Motor neuron (in vitro differentiated cells): ENCODE measurements around the gene TTC39C. TPM values are rescaled to one million over a fixed set of nuclear protein-coding genes. Genes with fewer than 3 reads are reported as not detected.
"Not testable (repeated sequence)": the region's sequence is repeated elsewhere in the genome, so short reads cannot be mapped to it uniquely, and the experiment has no call there.

Source experiments
- ATAC-seq, 8 experiments: fragments of 200-7000 bp; cut with Tn5 transposase; replicated peaks in 6 of 8; 2 replicates each; pipeline ENCODE4 v1.8.0; 2021; ENCODE audit warnings: mild to moderate bottlenecking in 8 of 8, moderate library complexity in 8 of 8
- H3K27ac ChIP-seq, 2 donors: fragments of 250-450 bp; sonication (Bioruptor Pico); 2 replicates each; pipeline ENCODE4 v1.9.0; 2021; ENCODE audit warnings: antibody characterized with exemption in 2 of 2, mild to moderate bottlenecking in 2 of 2, moderate library complexity in 1 of 2
- H3K4me1 ChIP-seq, 2 donors: fragments of 250-450 bp; sonication (Bioruptor Pico); replicated peaks in 1 of 2; 2 replicates each; pipeline ENCODE4 v1.6.1; 2021; ENCODE audit warnings: antibody characterized with exemption in 2 of 2, mild to moderate bottlenecking in 2 of 2, moderate library complexity in 1 of 2
- H3K4me3 ChIP-seq, 5 donors: fragments of 250-450 bp; sonication (Bioruptor Pico); 2 replicates each; pipeline ENCODE4 v1.9.0; 2021; ENCODE audit warnings: antibody characterized with exemption in 5 of 5, mild to moderate bottlenecking in 5 of 5, moderate library complexity in 4 of 5
- WGBS, 10 experiments: fragments of 450-650 bp; shearing (Covaris generic); methylation state at CpG; one replicate each; pipeline ENCODE4 v1.0.0; 2022; 5-methylcytosine and 5-hydroxymethylcytosine counted together
- in situ Hi-C, 9 experiments: fragments of 400-800 bp; cut with MboI; loops; one replicate each; pipeline ENCODE4 v1.15.0; 2021; ENCODE audit warnings: low sequenced_read_pairs in 9 of 9, low pct_unique_long_range_greater_than_20kb in 2 of 9; ENCODE audit not compliant: unreplicated experiment in 9 of 9
- total RNA-seq, 8 experiments: library from RNA; unstranded; fragments of 300-600 nt; gene quantifications; 2 replicates each; pipeline versions ENCODE4 v1.2.3 to v1.2.4, GENCODE V29; 2022

TTC39C gene
- total RNA-seq, 8 experiments from 2014 or later, result 15.0 to 61.6 (median 22.3) TPM

DNA sequence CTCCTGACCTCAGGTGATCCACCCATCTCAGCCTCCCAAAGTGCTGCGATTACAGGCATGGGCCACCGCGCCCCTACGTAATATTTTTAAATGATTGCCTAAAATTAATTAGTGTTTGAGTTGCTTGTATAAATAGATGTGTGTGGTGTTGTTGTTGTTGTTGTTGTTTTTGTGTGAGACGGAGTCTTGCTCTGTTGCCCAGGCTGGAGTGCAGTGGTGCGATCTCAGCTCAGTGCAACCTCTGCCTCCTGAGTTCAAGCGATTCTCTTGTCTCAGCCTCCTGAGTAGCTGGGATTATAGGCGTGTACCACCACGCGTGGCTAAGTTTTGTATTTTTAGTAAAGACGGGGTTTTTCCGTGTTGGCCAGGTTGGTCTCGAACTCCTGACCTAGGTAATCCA, 14.4 kb downstream of the TTC39C start:
- H3K4me3 ChIP-seq, H3K4me1 ChIP-seq, in situ Hi-C loops, ATAC-seq, H3K27ac ChIP-seq: not testable (repeated sequence)
- 90 to 100% (median 96%) methylated on average over 2 to 9 of the region's 13 CpGs; no CpG with 5 or more reads in 5 of the 10 experiments for WGBS, 10 experiments

- no peak overlapping the region for H3K27ac ChIP-seq
Observed at GRCh38 chr18:24031318-24031717, 16.8 kb downstream of the TTC39C start.

GRCh38 chr18:24031916-24032315, 17.4 kb downstream of the TTC39C start:
- 75 to 100% (median 96%) methylated on average over 1 to 6 of the region's 6 CpGs; no CpG with 5 or more reads in 3 of the 10 experiments for WGBS, 10 experiments
- in situ Hi-C loops, result no loop called here
- ATAC-seq, result no peak
- Histone ChIP-seq H3K4me3 (no peak overlapping the region), H3K4me1 (no peaks in the 10 kb centered on the region), H3K27ac (no peak overlapping the region)

More at GRCh38 chr18:24031318-24031717, 16.8 kb downstream of the TTC39C start:
- ATAC-seq, result no peak
- no peaks in the 10 kb centered on the region for H3K4me1 ChIP-seq
- WGBS, 10 experiments, result 90 to 100% (median 100%) methylated on average over 1 to 3 of the region's 3 CpGs; no CpG with 5 or more reads in 2 of the 10 experiments
- in situ Hi-C loops, result no loop called here
- no peak overlapping the region for H3K4me3 ChIP-seq

DNA sequence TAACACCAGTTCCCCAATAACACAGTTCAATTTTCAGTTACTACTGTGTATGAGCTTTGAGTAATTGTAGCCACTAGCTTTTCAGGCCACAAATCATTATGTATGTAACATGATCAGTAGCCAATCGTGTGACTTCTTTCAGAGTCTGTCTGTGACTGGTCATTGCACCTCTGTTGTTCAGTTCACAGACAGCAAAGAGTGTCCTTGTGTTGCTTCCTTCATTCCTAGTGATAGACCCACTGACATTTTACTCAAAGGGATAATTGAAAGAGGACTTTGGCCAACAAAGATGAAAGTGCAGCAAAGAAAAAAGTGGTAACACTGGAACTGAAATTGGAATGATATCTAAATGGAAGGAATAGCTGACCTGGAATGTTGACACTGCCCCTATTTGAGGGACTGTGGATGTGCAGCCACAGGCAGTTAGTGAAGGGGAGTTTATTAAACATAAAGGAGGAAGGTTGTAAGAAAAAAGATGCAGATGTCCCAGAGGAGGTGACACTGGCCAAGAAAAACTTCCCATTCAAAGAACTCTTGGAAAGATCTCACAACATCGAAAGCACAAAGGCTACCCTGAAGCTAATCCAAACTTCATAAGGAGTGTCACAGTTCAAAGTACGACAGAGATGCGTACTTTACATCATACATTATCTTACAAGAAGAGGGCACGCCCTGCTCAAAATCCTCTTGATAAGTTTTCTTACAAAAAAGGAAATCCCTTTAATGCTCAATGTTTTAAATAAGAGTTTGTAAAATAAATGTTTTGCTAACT, 19.3 kb downstream of the TTC39C start:
- in situ Hi-C loops, result no loop called here
- 62 to 100% (median 85%) methylated on average over 1 to 5 of the region's 5 CpGs for WGBS, 10 experiments
- ATAC-seq, result no peak
- Histone ChIP-seq H3K4me1 (no peaks in the 10 kb centered on the region), H3K4me3 (no peak overlapping the region), H3K27ac (no peak overlapping the region)

- Histone ChIP-seq H3K27ac (no peak overlapping the region), H3K4me3 (no peak overlapping the region), H3K4me1 (no peaks in the 10 kb centered on the region)
- WGBS, 10 experiments, result 94 to 100% (median 100%) methylated on average over 1 to 4 of the region's 4 CpGs
- in situ Hi-C loops, result no loop called here
- no peak for ATAC-seq
Observed at GRCh38 chr18:24035316-24035715, 20.8 kb downstream of the TTC39C start.

- H3K4me3 ChIP-seq, result no peak overlapping the region
- ATAC-seq, result no peak
- H3K27ac ChIP-seq, result no peak overlapping the region
- in situ Hi-C loops, result no loop called here
- WGBS, 10 experiments, result 73 to 100% (median 95%) methylated on average over 1 to 3 of the region's 3 CpGs; no CpG with 5 or more reads in 1 of the 10 experiments
- H3K4me1 ChIP-seq, result no peaks in the 10 kb centered on the region
Observed at GRCh38 chr18:24039671-24040070, 25.1 kb downstream of the TTC39C start.

DNA sequence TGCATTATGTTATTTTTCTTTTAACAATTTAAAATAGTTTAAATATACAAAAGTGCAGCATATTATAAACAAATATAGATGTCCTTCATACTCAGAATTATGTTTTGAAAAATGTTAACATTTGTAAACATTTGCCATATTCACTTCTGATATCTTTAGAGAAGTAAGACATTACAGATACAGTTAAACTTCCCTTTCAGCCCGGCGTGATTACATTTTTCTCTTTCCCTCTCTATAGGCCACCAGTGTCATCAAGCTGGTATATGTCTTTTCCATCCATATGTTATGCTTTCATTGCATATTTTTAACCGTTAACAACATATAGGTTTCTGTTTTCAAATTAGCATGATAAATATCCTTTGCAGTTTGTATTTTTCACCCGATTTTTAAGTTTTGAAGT, 27.1 kb downstream of the TTC39C start:
- in situ Hi-C loops, result no loop called here
- WGBS, 10 experiments, result 89 to 100% (median 96%) methylated on average over 3 to 4 of the region's 4 CpGs
- no peak for ATAC-seq
- Histone ChIP-seq H3K4me3 (no peak overlapping the region), H3K27ac (no peak overlapping the region), H3K4me1 (no peaks in the 10 kb centered on the region)

GRCh38 chr18:24043403-24043802, 28.8 kb downstream of the TTC39C start:
- 85 to 100% (median 91%) methylated on average over 1 to 5 of the region's 6 CpGs; no CpG with 5 or more reads in 4 of the 10 experiments for WGBS, 10 experiments
- ATAC-seq, result no peak
- Histone ChIP-seq H3K27ac (no peak overlapping the region), H3K4me3 (no peak overlapping the region), H3K4me1 (no peaks in the 10 kb centered on the region)
- in situ Hi-C loops, result no loop called here

DNA sequence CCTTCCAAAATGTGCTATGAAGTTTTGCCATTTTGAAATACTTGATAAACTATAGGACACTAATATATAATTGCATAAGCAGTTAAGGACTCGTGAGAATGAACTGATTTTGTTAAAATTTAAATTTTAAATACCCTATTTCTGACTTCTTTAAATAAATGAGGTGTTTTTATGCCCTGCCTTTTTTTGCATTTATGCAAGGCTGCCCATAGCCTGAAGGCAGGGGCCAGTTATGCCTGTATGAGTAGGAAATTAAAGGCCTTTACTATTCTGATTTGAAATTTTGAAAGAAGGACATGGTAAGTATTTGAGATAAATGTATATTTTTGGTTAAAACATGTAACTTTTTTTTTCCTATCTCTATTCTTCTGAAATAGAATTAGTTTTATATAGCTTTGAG, 33.7 kb downstream of the TTC39C start:
- WGBS, 10 experiments, result 0 to 100% (median 7%) methylated on average over 1 of the region's 1 CpG; no CpG with 5 or more reads in 3 of the 10 experiments
- Histone ChIP-seq H3K4me1 (no peaks in the 10 kb centered on the region), H3K4me3 (no peak overlapping the region), H3K27ac (no peak overlapping the region)
- peak in 3 of 8 experiments; percentile 69 to 85 (median 78) for ATAC-seq
- in situ Hi-C loops, result no loop called here

- Histone ChIP-seq H3K4me1 (peaks cover 0 to 3% of the 10 kb centered on the region in 2 donors), H3K27ac (no peak overlapping the region), H3K4me3 (no peak overlapping the region)
- WGBS, 10 experiments, result 57 to 100% (median 98%) methylated on average over 1 to 3 of the region's 3 CpGs
- in situ Hi-C loops, result no loop called here
- no peak for ATAC-seq
Observed at GRCh38 chr18:24049142-24049541, 34.6 kb downstream of the TTC39C start.

DNA sequence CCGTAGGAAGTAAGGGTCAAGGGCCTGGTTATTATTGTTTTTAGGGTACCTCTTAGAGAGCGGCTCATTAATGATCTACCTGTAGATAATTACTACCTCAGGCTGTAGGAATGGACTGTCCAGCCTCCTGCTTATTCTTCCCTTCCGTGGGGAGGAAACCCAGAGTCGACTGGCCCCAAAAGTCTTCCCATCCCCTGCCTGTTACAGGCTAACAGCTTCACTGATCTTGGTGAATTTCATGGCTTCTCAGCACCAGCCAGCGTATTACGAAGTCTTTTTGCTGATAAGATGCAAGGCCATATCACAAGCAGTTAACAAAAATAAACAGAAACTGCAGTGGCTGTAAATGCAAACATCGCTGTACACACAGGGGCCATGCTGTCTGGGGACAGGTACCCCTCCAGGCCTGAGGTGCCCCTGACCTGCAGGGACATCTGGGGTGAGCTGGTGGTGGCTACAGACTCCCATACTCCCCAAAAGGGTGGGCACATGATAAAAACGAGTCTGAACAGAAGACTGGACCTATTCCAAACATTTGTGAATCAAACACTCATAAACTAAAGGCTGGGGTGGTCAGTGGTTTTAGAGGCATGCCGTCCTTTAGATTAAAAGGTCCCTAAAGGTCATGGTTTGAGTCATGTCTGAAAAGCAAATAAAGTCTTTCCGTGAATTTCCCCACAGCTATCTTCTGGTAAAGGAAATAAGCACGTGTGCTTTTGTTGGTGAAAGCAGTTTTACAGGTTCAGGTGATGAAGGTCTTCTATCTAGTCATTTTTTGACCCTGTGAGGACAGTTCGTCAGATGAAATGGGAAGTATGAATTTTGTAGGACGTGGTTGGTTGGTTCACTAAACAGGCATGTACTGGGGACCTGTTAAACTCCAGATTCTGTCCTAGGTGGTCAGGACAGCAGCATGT, 36.7 kb downstream of the TTC39C start:
- no peak overlapping the region for H3K27ac ChIP-seq
- no peak for ATAC-seq
- peaks cover 3 to 8% of the 10 kb centered on the region in 2 donors for H3K4me1 ChIP-seq
- H3K4me3 ChIP-seq, result no peak overlapping the region
- 82 to 100% (median 93%) methylated on average over 1 to 10 of the region's 13 CpGs for WGBS, 10 experiments
- in situ Hi-C loops, result no loop called here

- Histone ChIP-seq H3K4me3 (no peak overlapping the region), H3K27ac (no peak overlapping the region), H3K4me1 (peaks cover 3 to 8% of the 10 kb centered on the region in 2 donors)
- no peak for ATAC-seq
- in situ Hi-C loops, result no loop called here
- WGBS, 10 experiments, result 82 to 100% (median 92%) methylated on average over 1 to 7 of the region's 7 CpGs; no CpG with 5 or more reads in 1 of the 10 experiments
Observed at GRCh38 chr18:24052053-24052452, 37.5 kb downstream of the TTC39C start.

GRCh38 chr18:24053211-24053610, 38.7 kb downstream of the TTC39C start:
- no peak for ATAC-seq
- H3K4me3 ChIP-seq, result no peak overlapping the region
- in situ Hi-C loops, result no loop called here
- 50 to 96% (median 83%) methylated on average over 2 to 4 of the region's 4 CpGs; no CpG with 5 or more reads in 1 of the 10 experiments for WGBS, 10 experiments
- H3K27ac ChIP-seq, result no peak overlapping the region
- H3K4me1 ChIP-seq, result peaks cover 3 to 8% of the 10 kb centered on the region in 2 donors
